WTC11 (cell line): ENCODE data around the gene AGPAT3. TPM values are rescaled to one million over a fixed set of nuclear protein-coding genes. Genes with fewer than 3 reads are reported as not detected.

Experiments used
- ATAC-seq: fragments of 200-7000 bp; cut with Tn5 transposase; 2 replicates; pipeline ENCODE4 v1.10.0; 2021; ENCODE audit warnings: mild to moderate bottlenecking, moderate library complexity
- CTCF ChIA-PET: fragments of 300-600 bp; sonication (Branson Sonifier 250); formaldehyde crosslinking; loops from one replicate; lab custom pipeline; 2021; ENCODE audit warnings: antibody characterized with exemption; lab: Charles Lee
- POLR2A ChIA-PET: fragments of 350-600 bp; sonication (Branson Sonifier 250); formaldehyde crosslinking; loops from one replicate; lab custom pipeline; 2021; ENCODE audit warnings: antibody characterized with exemption; lab: Charles Lee
- DNase-seq: peaks from one replicate; pipeline ENCODE4 v3.0.0; 2021; ENCODE audit warnings: low spot score
- H3K27ac Mint-ChIP-seq: 2 replicates; pipeline ENCODE4 v1.8.0; 2021; ENCODE audit warnings: mixed read lengths
- H3K27me3 Mint-ChIP-seq: 2 replicates; pipeline ENCODE4 v1.8.0; 2021; ENCODE audit warnings: low read depth, mild to moderate bottlenecking, moderate library complexity, mixed read lengths
- H3K36me3 Mint-ChIP-seq: 2 replicates; pipeline ENCODE4 v1.8.0; 2021; ENCODE audit warnings: mixed read lengths
- H3K4me1 Mint-ChIP-seq: 2 replicates; pipeline ENCODE4 v1.8.0; 2022; ENCODE audit warnings: mixed read lengths
- H3K4me3 Mint-ChIP-seq: 2 replicates; pipeline ENCODE4 v1.8.0; 2021; ENCODE audit warnings: mild to moderate bottlenecking, moderate library complexity, mixed read lengths
- H3K9me3 Mint-ChIP-seq: 2 replicates; pipeline ENCODE4 v1.8.0; 2021; ENCODE audit warnings: mixed read lengths
- ATF1 ChIP-seq: sonication (generic); formaldehyde crosslinking; IDR thresholded peaks from 2 replicates; pipeline ENCODE4 v1.8.1; 2023; ENCODE audit warnings: mild to moderate bottlenecking, moderate library complexity, missing genetic modification reagents
- ELF4 ChIP-seq: sonication (generic); formaldehyde crosslinking; IDR thresholded peaks from 2 replicates; pipeline ENCODE4 v1.8.1; 2022; ENCODE audit warnings: low read depth, mild to moderate bottlenecking, moderate library complexity, missing genetic modification reagents
- FOXP1 ChIP-seq: sonication (generic); formaldehyde crosslinking; IDR thresholded peaks from 2 replicates; pipeline ENCODE4 v1.8.0; 2022; ENCODE audit warnings: missing genetic modification reagents, mild to moderate bottlenecking, moderate library complexity, borderline replicate concordance
- GTF2I ChIP-seq: fragments of 250-450 bp; sonication (Bioruptor Pico); conservative IDR thresholded peaks from 2 replicates; pipeline ENCODE4 v1.4.0; 2021; ENCODE audit warnings: mild to moderate bottlenecking
- HMGA2 ChIP-seq: fragments of 250-450 bp; sonication (Bioruptor Pico); IDR thresholded peaks from 2 replicates; pipeline ENCODE4 v1.4.0; 2021; ENCODE audit warnings: mild to moderate bottlenecking, moderate library complexity
- JAZF1 ChIP-seq: fragments of 250-450 bp; sonication (Bioruptor Pico); IDR thresholded peaks from 2 replicates; pipeline ENCODE4 v1.9.0; 2021; ENCODE audit warnings: moderate library complexity, mild to moderate bottlenecking, inconsistent platforms
- MXD4 ChIP-seq: fragments of 250-450 bp; sonication (Bioruptor Pico); IDR thresholded peaks from 2 replicates; pipeline ENCODE4 v1.8.0; 2021; ENCODE audit warnings: mild to moderate bottlenecking, moderate library complexity, borderline replicate concordance
- TEAD4 ChIP-seq: sonication (generic); formaldehyde crosslinking; IDR thresholded peaks from 2 replicates; pipeline ENCODE4 v1.8.0; 2022; ENCODE audit warnings: mild to moderate bottlenecking, missing genetic modification reagents
- ZBTB21 ChIP-seq: sonication (generic); formaldehyde crosslinking; IDR thresholded peaks from 2 replicates; pipeline ENCODE4 v1.8.1; 2023; ENCODE audit warnings: mild to moderate bottlenecking, missing genetic modification reagents, borderline replicate concordance
- ZNF317 ChIP-seq: sonication (generic); formaldehyde crosslinking; IDR thresholded peaks from 2 replicates; pipeline ENCODE4 v1.8.1; 2023; ENCODE audit warnings: low read depth, mild to moderate bottlenecking, moderate library complexity, missing genetic modification reagents, borderline replicate concordance
- ZNF416 ChIP-seq: fragments of 250-450 bp; sonication (Bioruptor Pico); IDR thresholded peaks from 2 replicates; pipeline ENCODE4 v1.9.0; 2021; ENCODE audit warnings: mild to moderate bottlenecking, inconsistent platforms
- ZNF423 ChIP-seq: fragments of 250-450 bp; sonication (Bioruptor Pico); IDR thresholded peaks from 2 replicates; pipeline ENCODE4 v2.1.2; 2022; ENCODE audit warnings: mild to moderate bottlenecking, moderate library complexity
- total RNA-seq: library from RNA; stranded (reverse); gene quantifications from 3 replicates; pipeline ENCODE4 v1.2.3, GENCODE V29; 2021
- TF ChIP-seq, protein P1 (sequence below): sonication (generic); formaldehyde crosslinking; IDR thresholded peaks from 2 replicates; pipeline ENCODE4 v1.8.1; 2022; ENCODE audit warnings: mild to moderate bottlenecking, missing genetic modification reagents, moderate library complexity, borderline replicate concordance
- TF ChIP-seq, protein P2 (sequence below): sonication (generic); formaldehyde crosslinking; conservative IDR thresholded peaks from 2 replicates; pipeline ENCODE4 v1.8.1; 2022; ENCODE audit warnings: mild to moderate bottlenecking, missing genetic modification reagents
- TF ChIP-seq, protein P3 (sequence below): sonication (generic); formaldehyde crosslinking; IDR thresholded peaks from 2 replicates; pipeline ENCODE4 v1.8.1; 2022; ENCODE audit warnings: missing genetic modification reagents, borderline replicate concordance
- TF ChIP-seq, protein P4 (sequence below): sonication (generic); formaldehyde crosslinking; IDR thresholded peaks from 2 replicates; pipeline ENCODE4 v1.8.1; 2023; ENCODE audit warnings: mild to moderate bottlenecking, missing genetic modification reagents, borderline replicate concordance
- TF ChIP-seq, protein P5 (sequence below): fragments of 250-450 bp; sonication (Bioruptor Pico); IDR thresholded peaks from 2 replicates; pipeline ENCODE4 v1.8.0; 2021; ENCODE audit warnings: mild to moderate bottlenecking
- TF ChIP-seq, protein P6 (sequence below): fragments of 250-450 bp; sonication (Bioruptor Pico); IDR thresholded peaks from 2 replicates; pipeline ENCODE4 v1.9.0; 2021; ENCODE audit warnings: mild to moderate bottlenecking
- TF ChIP-seq, protein P7 (sequence below): sonication (generic); formaldehyde crosslinking; IDR thresholded peaks from 2 replicates; pipeline ENCODE4 v1.8.0; 2022; ENCODE audit warnings: mild to moderate bottlenecking, missing genetic modification reagents

The AGPAT3 gene
- total RNA-seq, 1 experiment from 2014 or later = 5.6 TPM

DNA sequence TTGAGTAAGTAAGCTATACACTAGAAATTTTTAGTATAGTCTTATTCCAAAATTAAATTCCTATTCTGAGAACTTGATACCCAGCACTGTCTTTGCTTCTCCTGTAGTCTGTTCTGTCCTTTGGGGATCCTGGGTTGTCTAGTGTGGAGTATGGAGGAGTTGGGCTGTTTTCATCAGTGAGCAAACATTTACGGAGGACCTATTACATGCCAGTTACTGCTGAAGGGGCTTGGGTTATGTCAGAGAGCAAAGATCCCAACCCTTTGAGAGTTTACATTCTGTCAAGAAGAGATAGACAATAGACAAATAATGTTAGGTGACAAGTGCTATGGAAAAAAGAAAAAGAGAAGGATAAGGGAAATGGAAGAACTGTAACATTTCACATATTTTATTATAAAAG is 156.0 kb downstream of the AGPAT3 start:
- peak overlapping the region; percentile 21 for H3K27ac Mint-ChIP-seq
- TF ChIP-seq ZNF423 (no peak), FOXP1 (CRISPR knock-in tag) (no peak), ZBTB21 (CRISPR knock-in tag) (no peak), JAZF1 (CRISPR knock-in tag) (no peak), ATF1 (CRISPR knock-in tag) (no peak), ELF4 (CRISPR knock-in tag) (no peak), GTF2I (no peak), ZNF317 (CRISPR knock-in tag) (no peak)
- TF ChIP-seq, protein P1, sequence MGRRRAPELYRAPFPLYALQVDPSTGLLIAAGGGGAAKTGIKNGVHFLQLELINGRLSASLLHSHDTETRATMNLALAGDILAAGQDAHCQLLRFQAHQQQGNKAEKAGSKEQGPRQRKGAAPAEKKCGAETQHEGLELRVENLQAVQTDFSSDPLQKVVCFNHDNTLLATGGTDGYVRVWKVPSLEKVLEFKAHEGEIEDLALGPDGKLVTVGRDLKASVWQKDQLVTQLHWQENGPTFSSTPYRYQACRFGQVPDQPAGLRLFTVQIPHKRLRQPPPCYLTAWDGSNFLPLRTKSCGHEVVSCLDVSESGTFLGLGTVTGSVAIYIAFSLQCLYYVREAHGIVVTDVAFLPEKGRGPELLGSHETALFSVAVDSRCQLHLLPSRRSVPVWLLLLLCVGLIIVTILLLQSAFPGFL (CRISPR knock-in tag) = no peak
- TF ChIP-seq, protein P2, sequence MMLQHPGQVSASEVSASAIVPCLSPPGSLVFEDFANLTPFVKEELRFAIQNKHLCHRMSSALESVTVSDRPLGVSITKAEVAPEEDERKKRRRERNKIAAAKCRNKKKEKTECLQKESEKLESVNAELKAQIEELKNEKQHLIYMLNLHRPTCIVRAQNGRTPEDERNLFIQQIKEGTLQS (CRISPR knock-in tag) = no peak
- TF ChIP-seq, protein P3, sequence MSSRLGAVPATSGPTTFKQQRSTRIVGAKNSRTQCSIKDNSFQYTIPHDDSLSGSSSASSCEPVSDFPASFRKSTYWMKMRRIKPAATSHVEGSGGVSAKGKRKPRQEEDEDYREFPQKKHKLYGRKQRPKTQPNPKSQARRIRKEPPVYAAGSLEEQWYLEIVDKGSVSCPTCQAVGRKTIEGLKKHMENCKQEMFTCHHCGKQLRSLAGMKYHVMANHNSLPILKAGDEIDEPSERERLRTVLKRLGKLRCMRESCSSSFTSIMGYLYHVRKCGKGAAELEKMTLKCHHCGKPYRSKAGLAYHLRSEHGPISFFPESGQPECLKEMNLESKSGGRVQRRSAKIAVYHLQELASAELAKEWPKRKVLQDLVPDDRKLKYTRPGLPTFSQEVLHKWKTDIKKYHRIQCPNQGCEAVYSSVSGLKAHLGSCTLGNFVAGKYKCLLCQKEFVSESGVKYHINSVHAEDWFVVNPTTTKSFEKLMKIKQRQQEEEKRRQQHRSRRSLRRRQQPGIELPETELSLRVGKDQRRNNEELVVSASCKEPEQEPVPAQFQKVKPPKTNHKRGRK = no peak
- TF ChIP-seq, protein P4, sequence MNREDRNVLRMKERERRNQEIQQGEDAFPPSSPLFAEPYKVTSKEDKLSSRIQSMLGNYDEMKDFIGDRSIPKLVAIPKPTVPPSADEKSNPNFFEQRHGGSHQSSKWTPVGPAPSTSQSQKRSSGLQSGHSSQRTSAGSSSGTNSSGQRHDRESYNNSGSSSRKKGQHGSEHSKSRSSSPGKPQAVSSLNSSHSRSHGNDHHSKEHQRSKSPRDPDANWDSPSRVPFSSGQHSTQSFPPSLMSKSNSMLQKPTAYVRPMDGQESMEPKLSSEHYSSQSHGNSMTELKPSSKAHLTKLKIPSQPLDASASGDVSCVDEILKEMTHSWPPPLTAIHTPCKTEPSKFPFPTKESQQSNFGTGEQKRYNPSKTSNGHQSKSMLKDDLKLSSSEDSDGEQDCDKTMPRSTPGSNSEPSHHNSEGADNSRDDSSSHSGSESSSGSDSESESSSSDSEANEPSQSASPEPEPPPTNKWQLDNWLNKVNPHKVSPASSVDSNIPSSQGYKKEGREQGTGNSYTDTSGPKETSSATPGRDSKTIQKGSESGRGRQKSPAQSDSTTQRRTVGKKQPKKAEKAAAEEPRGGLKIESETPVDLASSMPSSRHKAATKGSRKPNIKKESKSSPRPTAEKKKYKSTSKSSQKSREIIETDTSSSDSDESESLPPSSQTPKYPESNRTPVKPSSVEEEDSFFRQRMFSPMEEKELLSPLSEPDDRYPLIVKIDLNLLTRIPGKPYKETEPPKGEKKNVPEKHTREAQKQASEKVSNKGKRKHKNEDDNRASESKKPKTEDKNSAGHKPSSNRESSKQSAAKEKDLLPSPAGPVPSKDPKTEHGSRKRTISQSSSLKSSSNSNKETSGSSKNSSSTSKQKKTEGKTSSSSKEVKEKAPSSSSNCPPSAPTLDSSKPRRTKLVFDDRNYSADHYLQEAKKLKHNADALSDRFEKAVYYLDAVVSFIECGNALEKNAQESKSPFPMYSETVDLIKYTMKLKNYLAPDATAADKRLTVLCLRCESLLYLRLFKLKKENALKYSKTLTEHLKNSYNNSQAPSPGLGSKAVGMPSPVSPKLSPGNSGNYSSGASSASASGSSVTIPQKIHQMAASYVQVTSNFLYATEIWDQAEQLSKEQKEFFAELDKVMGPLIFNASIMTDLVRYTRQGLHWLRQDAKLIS (CRISPR knock-in tag) = no peak
- DNase-seq (no peak), ATAC-seq (no peak)
- H3K4me3 Mint-ChIP-seq = no peak overlapping the region
- no peaks in the 10 kb centered on the region for H3K36me3 Mint-ChIP-seq
- POLR2A ChIA-PET = no interaction called here
- no peaks in the 10 kb centered on the region for H3K9me3 Mint-ChIP-seq
- CTCF ChIA-PET = interaction anchor here (0.5 to 0.6 kb wide), 2 partner anchors 37 to 293 kb away, joined by 3 read pairs; no protein-coding TSS in a partner anchor
- no peaks in the 10 kb centered on the region for H3K27me3 Mint-ChIP-seq
- peaks cover 25% of the 10 kb centered on the region for H3K4me1 Mint-ChIP-seq

DNA sequence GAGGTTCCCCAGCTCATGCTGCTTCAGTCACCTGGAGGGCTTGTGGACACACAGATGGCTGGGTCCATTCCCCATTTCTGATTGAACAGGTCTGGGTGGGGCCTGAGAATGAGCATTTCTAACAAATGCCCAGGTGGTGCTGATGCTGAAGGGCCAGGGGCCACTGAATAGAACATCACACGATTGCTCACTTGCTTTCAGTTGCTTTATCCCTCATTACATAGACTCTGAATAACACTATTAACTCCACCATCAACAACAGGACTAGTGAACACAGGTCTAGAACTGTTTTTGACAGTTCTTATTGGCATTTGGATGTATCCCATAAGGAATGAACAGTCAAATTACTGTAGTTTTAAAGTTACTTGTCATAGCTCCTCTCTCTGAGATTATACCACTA is 159.2 kb downstream of the AGPAT3 start:
- Mint-ChIP-seq H3K4me3 (no peak overlapping the region), H3K36me3 (peaks cover 6% of the 10 kb centered on the region; the same call in 1 of the 2 replicates), H3K27ac (no peak overlapping the region)
- no peak for ATAC-seq
- POLR2A ChIA-PET = no interaction called here
- CTCF ChIA-PET = no interaction called here
- TF ChIP-seq, protein P5, sequence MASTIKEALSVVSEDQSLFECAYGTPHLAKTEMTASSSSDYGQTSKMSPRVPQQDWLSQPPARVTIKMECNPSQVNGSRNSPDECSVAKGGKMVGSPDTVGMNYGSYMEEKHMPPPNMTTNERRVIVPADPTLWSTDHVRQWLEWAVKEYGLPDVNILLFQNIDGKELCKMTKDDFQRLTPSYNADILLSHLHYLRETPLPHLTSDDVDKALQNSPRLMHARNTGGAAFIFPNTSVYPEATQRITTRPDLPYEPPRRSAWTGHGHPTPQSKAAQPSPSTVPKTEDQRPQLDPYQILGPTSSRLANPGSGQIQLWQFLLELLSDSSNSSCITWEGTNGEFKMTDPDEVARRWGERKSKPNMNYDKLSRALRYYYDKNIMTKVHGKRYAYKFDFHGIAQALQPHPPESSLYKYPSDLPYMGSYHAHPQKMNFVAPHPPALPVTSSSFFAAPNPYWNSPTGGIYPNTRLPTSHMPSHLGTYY (CRISPR knock-in tag) = no peak
- TF ChIP-seq, protein P6, sequence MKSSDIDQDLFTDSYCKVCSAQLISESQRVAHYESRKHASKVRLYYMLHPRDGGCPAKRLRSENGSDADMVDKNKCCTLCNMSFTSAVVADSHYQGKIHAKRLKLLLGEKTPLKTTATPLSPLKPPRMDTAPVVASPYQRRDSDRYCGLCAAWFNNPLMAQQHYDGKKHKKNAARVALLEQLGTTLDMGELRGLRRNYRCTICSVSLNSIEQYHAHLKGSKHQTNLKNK (CRISPR knock-in tag) = no peak
- TF ChIP-seq HMGA2 = no peak
- TF ChIP-seq MXD4 = no peak
- TF ChIP-seq ZNF416 (CRISPR knock-in tag) = no peak
- TF ChIP-seq TEAD4 = no peak
- no peak for TF ChIP-seq ATF1 (CRISPR knock-in tag)
- TF ChIP-seq, protein P1 (CRISPR knock-in tag) = no peak
- TF ChIP-seq, protein P7, sequence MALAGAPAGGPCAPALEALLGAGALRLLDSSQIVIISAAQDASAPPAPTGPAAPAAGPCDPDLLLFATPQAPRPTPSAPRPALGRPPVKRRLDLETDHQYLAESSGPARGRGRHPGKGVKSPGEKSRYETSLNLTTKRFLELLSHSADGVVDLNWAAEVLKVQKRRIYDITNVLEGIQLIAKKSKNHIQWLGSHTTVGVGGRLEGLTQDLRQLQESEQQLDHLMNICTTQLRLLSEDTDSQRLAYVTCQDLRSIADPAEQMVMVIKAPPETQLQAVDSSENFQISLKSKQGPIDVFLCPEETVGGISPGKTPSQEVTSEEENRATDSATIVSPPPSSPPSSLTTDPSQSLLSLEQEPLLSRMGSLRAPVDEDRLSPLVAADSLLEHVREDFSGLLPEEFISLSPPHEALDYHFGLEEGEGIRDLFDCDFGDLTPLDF (CRISPR knock-in tag) = no peak
- TF ChIP-seq, all 79 proteins: peak for 0
- Mint-ChIP-seq H3K27me3 (no peaks in the 10 kb centered on the region), H3K9me3 (peaks cover 7% of the 10 kb centered on the region), H3K4me1 (peaks cover 39% of the 10 kb centered on the region)
- DNase-seq = no peak
